ENCODE results near the gene SLC44A2.

DNA sequence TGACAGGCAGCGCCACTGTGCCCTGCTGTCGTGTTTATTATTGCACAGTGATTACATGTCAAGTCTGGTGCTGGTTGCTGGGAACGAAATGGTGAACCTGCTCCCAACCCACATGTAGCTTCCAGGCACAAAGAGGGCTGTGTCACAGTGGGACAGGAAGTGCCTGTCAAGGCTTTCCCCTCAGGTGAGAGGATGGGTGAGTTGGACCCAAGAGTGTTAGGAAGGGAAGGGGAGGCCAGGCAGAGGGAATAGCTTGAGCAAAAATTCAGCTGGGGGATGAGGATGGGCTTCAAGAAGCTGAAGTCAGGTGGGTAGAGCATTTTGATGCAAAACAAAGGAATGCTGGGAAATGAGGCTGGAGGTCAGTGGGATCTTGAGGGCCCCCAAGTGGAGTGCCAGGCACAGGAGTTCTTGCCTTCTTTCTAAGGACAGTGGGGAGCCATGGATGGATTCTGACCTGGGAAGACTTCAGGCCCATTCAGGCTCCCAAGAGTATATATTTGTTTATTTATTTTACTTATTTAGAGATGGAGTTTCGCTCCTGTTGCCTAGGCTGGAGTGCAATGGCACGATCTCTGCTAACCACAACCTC, 67.4 kb downstream of the SLC44A2 start:
- TF ChIP-seq, protein P1, sequence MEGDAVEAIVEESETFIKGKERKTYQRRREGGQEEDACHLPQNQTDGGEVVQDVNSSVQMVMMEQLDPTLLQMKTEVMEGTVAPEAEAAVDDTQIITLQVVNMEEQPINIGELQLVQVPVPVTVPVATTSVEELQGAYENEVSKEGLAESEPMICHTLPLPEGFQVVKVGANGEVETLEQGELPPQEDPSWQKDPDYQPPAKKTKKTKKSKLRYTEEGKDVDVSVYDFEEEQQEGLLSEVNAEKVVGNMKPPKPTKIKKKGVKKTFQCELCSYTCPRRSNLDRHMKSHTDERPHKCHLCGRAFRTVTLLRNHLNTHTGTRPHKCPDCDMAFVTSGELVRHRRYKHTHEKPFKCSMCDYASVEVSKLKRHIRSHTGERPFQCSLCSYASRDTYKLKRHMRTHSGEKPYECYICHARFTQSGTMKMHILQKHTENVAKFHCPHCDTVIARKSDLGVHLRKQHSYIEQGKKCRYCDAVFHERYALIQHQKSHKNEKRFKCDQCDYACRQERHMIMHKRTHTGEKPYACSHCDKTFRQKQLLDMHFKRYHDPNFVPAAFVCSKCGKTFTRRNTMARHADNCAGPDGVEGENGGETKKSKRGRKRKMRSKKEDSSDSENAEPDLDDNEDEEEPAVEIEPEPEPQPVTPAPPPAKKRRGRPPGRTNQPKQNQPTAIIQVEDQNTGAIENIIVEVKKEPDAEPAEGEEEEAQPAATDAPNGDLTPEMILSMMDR (tag by site-specific recombination; IDR thresholded peaks at IDR 0.05) = no peak
- TF ChIP-seq ZNF324 (tag by site-specific recombination; IDR thresholded peaks at IDR 0.05) (no peak), KLF16 (tag by site-specific recombination; IDR thresholded peaks at IDR 0.05) (no peak), YY1 (tag by site-specific recombination; IDR thresholded peaks at IDR 0.05) (no peak), GLI4 (tag by site-specific recombination; IDR thresholded peaks at IDR 0.05) (no peak), KLF9 (tag by site-specific recombination; IDR thresholded peaks at IDR 0.05; ENCODE audit: low read depth) (no peak), YY2 (tag by site-specific recombination; IDR thresholded peaks at IDR 0.05) (no peak), ZNF350 (tag by site-specific recombination; IDR thresholded peaks at IDR 0.05) (no peak)
- TF ChIP-seq, protein P2, sequence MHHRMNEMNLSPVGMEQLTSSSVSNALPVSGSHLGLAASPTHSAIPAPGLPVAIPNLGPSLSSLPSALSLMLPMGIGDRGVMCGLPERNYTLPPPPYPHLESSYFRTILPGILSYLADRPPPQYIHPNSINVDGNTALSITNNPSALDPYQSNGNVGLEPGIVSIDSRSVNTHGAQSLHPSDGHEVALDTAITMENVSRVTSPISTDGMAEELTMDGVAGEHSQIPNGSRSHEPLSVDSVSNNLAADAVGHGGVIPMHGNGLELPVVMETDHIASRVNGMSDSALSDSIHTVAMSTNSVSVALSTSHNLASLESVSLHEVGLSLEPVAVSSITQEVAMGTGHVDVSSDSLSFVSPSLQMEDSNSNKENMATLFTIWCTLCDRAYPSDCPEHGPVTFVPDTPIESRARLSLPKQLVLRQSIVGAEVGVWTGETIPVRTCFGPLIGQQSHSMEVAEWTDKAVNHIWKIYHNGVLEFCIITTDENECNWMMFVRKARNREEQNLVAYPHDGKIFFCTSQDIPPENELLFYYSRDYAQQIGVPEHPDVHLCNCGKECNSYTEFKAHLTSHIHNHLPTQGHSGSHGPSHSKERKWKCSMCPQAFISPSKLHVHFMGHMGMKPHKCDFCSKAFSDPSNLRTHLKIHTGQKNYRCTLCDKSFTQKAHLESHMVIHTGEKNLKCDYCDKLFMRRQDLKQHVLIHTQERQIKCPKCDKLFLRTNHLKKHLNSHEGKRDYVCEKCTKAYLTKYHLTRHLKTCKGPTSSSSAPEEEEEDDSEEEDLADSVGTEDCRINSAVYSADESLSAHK (tag by site-specific recombination; IDR thresholded peaks at IDR 0.05) = no peak
- TF ChIP-seq, protein P3, sequence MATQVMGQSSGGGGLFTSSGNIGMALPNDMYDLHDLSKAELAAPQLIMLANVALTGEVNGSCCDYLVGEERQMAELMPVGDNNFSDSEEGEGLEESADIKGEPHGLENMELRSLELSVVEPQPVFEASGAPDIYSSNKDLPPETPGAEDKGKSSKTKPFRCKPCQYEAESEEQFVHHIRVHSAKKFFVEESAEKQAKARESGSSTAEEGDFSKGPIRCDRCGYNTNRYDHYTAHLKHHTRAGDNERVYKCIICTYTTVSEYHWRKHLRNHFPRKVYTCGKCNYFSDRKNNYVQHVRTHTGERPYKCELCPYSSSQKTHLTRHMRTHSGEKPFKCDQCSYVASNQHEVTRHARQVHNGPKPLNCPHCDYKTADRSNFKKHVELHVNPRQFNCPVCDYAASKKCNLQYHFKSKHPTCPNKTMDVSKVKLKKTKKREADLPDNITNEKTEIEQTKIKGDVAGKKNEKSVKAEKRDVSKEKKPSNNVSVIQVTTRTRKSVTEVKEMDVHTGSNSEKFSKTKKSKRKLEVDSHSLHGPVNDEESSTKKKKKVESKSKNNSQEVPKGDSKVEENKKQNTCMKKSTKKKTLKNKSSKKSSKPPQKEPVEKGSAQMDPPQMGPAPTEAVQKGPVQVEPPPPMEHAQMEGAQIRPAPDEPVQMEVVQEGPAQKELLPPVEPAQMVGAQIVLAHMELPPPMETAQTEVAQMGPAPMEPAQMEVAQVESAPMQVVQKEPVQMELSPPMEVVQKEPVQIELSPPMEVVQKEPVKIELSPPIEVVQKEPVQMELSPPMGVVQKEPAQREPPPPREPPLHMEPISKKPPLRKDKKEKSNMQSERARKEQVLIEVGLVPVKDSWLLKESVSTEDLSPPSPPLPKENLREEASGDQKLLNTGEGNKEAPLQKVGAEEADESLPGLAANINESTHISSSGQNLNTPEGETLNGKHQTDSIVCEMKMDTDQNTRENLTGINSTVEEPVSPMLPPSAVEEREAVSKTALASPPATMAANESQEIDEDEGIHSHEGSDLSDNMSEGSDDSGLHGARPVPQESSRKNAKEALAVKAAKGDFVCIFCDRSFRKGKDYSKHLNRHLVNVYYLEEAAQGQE (tag by site-specific recombination; IDR thresholded peaks at IDR 0.05) = no peak
